K562 (cell line): Measurements from ENCODE around the gene ZP3. TPM values are rescaled to one million over a fixed set of nuclear protein-coding genes. Genes with fewer than 3 reads are reported as not detected.
A peak's percentile ranks its signal among the peaks of the same experiment; 100 is the strongest.

Experiments
- ARID1B ChIP-seq: fragments of 450-650 bp; IDR thresholded peaks from 2 replicates; pipeline ENCODE4 v1.6.1; 2016; ENCODE audit warnings: antibody characterized with exemption, mild to moderate bottlenecking, inconsistent platforms
- CHD4 ChIP-seq: fragments of 200-600 bp; sonication (generic); IDR thresholded peaks from 3 replicates; pipeline ENCODE4 v1.6.1; 2012; ENCODE audit warnings: low read depth, mild to moderate bottlenecking, mixed read lengths, low read length, inconsistent platforms; ENCODE audit not compliant: insufficient read depth, insufficient replicate concordance, poor library complexity, severe bottlenecking
- E4F1 ChIP-seq: fragments of 250-450 bp; sonication (Bioruptor Pico); IDR thresholded peaks from 2 replicates; pipeline ENCODE4 v1.5.0; 2021; ENCODE audit warnings: mild to moderate bottlenecking, borderline replicate concordance
- EP400 ChIP-seq: fragments of 450-650 bp; IDR thresholded peaks from 2 replicates; pipeline ENCODE4 v1.6.1; 2017; ENCODE audit warnings: antibody characterized with exemption, mild to moderate bottlenecking, moderate library complexity
- ERF ChIP-seq: fragments of 450-650 bp; formaldehyde crosslinking; IDR thresholded peaks from 2 replicates; pipeline ENCODE4 v1.4.0; 2020; ENCODE audit warnings: mild to moderate bottlenecking, mixed read lengths
- HNRNPH1 ChIP-seq: fragments of 200-400 bp; formaldehyde crosslinking; optimal IDR thresholded peaks from 2 replicates; pipeline ENCODE3; 2017; ENCODE audit warnings: low read depth, mild to moderate bottlenecking, low read length, moderate library complexity
- HOMEZ ChIP-seq: fragments of 250-450 bp; sonication (Bioruptor Pico); IDR thresholded peaks from 2 replicates; pipeline ENCODE4 v1.4.0; 2020; ENCODE audit warnings: mild to moderate bottlenecking, moderate library complexity
- KDM2B ChIP-seq: fragments of 250-450 bp; sonication (Bioruptor Pico); IDR thresholded peaks from 2 replicates; pipeline ENCODE4 v1.8.0; 2021; ENCODE audit warnings: mild to moderate bottlenecking, moderate library complexity
- MBD1 ChIP-seq: fragments of 250-450 bp; sonication (Bioruptor Pico); IDR thresholded peaks from 2 replicates; pipeline ENCODE4 v1.8.0; 2022; ENCODE audit warnings: inconsistent platforms
- MLLT1 ChIP-seq, 2 experiments: fragments of 450-650 bp; IDR thresholded peaks; 2 replicates each; pipeline ENCODE4 v1.6.1; 2016
- NUFIP1 ChIP-seq: fragments of 450-650 bp; IDR thresholded peaks from 2 replicates; pipeline ENCODE4 v1.6.1; 2018; ENCODE audit not compliant: partially characterized antibody
- RBM22 ChIP-seq: fragments of 200-400 bp; formaldehyde crosslinking; IDR thresholded peaks from 2 replicates; pipeline ENCODE4 v1.6.1; 2018; ENCODE audit warnings: low read length, low read depth; ENCODE audit not compliant: poor library complexity, severe bottlenecking
- TCF7 ChIP-seq: sonication (generic); IDR thresholded peaks from 2 replicates; pipeline ENCODE4 v1.6.1; 2016; ENCODE audit warnings: antibody characterized with exemption, borderline replicate concordance
- TSC22D4 ChIP-seq: fragments of 450-650 bp; IDR thresholded peaks from 2 replicates; pipeline ENCODE4 v1.6.1; 2016; ENCODE audit warnings: missing genetic modification characterization, missing biosample characterization, control low read depth
- YBX1 ChIP-seq: fragments of 450-650 bp; IDR thresholded peaks from 2 replicates; pipeline ENCODE4 v1.7.1; 2016; ENCODE audit warnings: mild to moderate bottlenecking
- ZBTB9 ChIP-seq: fragments of 450-650 bp; formaldehyde crosslinking; IDR thresholded peaks from 2 replicates; pipeline ENCODE4 v1.4.0; 2020; ENCODE audit warnings: mild to moderate bottlenecking, moderate library complexity
- ZNF232 ChIP-seq: sonication (generic); formaldehyde crosslinking; IDR thresholded peaks from 2 replicates; pipeline ENCODE4 v1.8.0; 2022; ENCODE audit warnings: mild to moderate bottlenecking, missing genetic modification reagents
- ZNF395 ChIP-seq: fragments of 200-800 bp; sonication (Bioruptor generic); IDR thresholded peaks from 2 replicates; pipeline ENCODE4 v1.6.1; 2017; ENCODE audit warnings: missing genetic modification characterization, missing compliant biosample characterization
- polyA plus RNA-seq, 8 experiments: library from polyadenylated mRNA; depleted of rRNA in 4 of 8; stranded (reverse) in 5 of 8; unstranded in 3 of 8; fragments of >200 nt; fragmentation: Nextera tagmentation in 2 of 8; fragmentation: Illumina TruSeq in 1 of 8; extraction: Ambion mirVana in 2 of 8; extraction: Trizol in 1 of 8; gene quantifications; 2 replicates each; pipeline versions ENCODE4 v1.2.1 to v1.2.3, GENCODE V29; 2011 to 2014; ENCODE audit warnings: inconsistent platforms in 1 of 8, missing spikeins in 1 of 8
- total RNA-seq, 7 experiments: library from RNA; depleted of rRNA in 6 of 7; stranded (reverse); fragments of >200 nt in 6 of 7; fragmentation: Illumina TruSeq in 2 of 7; extraction: Trizol in 2 of 7; gene quantifications; 2 replicates each; pipeline versions ENCODE4 v1.2.1 to v1.2.3, GENCODE V29; 2011 to 2021; ENCODE audit warnings: low replicate concordance in 1 of 7

ZP3 gene
- total and polyA plus RNA-seq, 9 of the 15 experiments (the other 6 are each of a cell fraction or from before 2014, with no cell fraction given), result 1.4 to 3.8 (median 2.4) TPM

GRCh38 chr7:76392531-76393115 is 32.1 kb upstream of the ZP3 start (continued):
- TF ChIP-seq ZBTB9 (CRISPR knock-in tag), result 0 out of 2 replicates have a peak, but pooled peaks have one; percentile 27
- TF ChIP-seq EP400, result no peak
- no peak for TF ChIP-seq MLLT1 (IDR thresholded peaks at IDR 0.05)
- TF ChIP-seq MBD1 (CRISPR knock-in tag), result 0 out of 2 replicates have a peak, but pooled peaks have one; percentile 41
- no peak for TF ChIP-seq TSC22D4 (tag)
- no peak for TF ChIP-seq YBX1
- TF ChIP-seq CHD4, result no peak
- TF ChIP-seq KDM2B (CRISPR knock-in tag), result no peak
- TF ChIP-seq HNRNPH1, result no peak
- TF ChIP-seq HOMEZ (CRISPR knock-in tag), result no peak
- 0 out of 2 replicates have a peak, but pooled peaks have one; percentile 16 for TF ChIP-seq ARID1B
- TF ChIP-seq NUFIP1, result no peak
- no peak for TF ChIP-seq E4F1 (CRISPR knock-in tag)
- TF ChIP-seq ERF (CRISPR knock-in tag), result no peak
- no peak for TF ChIP-seq TCF7
- no peak for TF ChIP-seq ZNF232 (CRISPR knock-in tag)
- no peak for TF ChIP-seq RBM22
- TF ChIP-seq ZNF395, result no peak; the same call in 1 of the 2 replicates
